Measurements from ENCODE around the gene DISC1.

DISC1 gene

DNA sequence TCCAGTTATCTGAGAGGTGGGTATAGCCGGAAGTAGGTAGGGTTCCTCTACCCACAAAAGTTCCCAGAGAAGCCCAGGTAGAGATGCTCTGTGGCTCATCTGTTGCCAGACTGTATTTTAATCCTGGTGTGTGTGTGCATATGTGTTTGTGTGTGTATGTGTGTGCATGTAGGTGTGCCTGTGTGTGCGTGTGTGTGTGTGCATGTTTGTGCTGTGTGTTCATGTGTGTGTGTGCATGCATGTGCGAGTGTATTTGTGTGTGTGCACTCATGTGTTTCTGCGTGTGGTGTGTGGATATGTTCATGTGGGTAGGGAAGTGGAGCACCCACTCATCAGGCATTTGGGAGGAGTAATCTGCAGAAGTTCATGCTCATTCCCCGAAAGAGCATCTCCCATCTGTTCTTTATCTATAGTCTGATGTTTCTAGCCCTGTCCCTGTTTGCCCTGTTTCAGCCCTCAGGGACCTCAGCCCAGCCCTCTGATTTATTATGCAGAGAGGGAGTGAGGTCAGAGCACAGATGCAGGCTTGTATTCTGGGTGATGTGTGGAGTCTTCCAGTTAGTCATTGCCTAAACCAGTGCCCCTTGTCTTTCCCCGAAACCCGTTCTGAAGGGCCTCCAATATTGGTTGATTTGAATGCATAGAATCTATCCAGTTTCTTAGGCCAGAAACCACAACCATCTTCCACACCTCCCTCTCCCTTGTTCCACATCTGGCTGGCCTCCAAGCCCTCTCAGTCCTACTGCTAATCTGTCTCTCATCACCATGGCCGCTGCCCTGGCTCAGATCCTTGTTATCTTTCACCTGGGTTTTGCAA is 69.1 kb downstream of the DISC1 start:
- no peak for DNase-seq (ENCODE audit: low read depth)

DNA sequence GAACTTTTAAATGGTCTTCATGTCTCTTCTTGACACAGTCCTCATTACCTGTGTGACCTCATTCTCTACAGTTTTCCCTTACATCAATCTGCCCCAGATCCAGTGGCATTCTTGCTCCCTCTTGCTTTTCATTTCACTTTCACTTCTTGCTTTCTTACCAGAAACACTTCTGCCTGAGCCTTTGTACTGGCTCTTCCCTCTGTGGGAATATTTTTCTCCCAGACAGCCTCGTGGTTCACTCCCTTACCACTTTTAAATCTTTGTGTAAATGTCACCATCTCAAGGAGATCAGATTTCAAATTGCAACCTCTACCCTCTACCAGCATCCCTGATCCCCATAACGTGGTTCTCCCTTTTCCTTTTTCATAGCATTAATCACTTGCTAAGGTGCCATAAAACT is 73.2 kb downstream of the DISC1 start:
- no peak for DNase-seq (ENCODE audit: low read depth)

DNA sequence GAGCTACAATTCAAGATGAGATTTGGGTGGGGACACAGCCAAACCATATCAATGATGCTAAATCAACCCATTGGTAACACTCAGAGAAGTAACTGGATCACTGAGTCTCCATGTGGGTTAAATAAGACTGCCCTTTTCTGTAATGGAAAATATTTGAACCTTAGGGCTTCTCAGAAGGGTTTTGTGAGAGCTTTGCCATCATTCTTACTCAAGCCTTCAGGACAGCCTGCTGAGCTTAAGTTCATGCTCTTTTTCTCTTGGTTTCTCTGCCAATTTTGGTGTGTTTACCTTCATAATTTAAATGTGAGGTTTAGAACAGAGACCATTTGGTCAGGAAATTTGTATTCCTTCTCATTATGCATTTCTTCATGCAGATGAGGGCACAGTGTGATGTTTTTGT is 74.7 kb downstream of the DISC1 start:
- no peak for DNase-seq (ENCODE audit: low read depth)

DNA sequence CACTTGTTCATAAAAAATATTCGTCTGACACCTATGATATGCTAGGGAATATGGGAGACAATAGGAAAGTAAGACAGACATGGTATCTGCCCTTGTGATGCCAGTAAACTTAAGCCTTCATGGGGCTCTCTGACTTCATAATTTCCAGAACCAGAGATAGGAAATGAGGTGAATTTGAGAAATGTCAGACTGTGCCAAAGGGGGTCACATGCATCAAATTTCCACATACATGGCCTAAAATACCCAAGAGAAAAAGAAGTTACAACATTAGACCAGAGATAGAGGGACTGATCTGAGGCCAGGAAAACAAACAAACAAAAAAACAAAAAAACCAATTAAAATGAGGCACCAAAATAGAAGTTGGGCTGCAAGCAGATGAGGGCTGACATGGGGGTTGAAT is 75.7 kb downstream of the DISC1 start:
- DNase-seq (ENCODE audit: low read depth) = no peak

DNA sequence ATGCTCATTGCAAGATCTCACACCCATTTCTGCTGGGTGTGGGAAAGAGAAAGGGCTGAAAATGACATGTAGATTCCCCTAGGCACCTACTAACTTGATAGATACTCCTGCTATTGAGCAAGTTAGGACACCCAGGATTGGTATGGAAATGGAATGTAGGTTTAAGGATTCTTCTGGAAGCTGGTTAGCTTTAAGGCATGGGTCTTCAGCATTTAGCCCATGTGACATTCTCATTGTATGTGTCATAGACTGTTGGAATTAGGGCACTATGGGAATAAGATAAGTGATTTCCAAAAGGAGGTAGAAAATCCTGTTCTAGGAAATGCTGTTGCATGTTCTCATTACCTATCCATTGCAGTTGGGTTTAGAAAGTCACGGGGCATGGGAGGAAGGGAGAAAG is 76.2 kb downstream of the DISC1 start:
- no peak for DNase-seq (ENCODE audit: low read depth)

DNA sequence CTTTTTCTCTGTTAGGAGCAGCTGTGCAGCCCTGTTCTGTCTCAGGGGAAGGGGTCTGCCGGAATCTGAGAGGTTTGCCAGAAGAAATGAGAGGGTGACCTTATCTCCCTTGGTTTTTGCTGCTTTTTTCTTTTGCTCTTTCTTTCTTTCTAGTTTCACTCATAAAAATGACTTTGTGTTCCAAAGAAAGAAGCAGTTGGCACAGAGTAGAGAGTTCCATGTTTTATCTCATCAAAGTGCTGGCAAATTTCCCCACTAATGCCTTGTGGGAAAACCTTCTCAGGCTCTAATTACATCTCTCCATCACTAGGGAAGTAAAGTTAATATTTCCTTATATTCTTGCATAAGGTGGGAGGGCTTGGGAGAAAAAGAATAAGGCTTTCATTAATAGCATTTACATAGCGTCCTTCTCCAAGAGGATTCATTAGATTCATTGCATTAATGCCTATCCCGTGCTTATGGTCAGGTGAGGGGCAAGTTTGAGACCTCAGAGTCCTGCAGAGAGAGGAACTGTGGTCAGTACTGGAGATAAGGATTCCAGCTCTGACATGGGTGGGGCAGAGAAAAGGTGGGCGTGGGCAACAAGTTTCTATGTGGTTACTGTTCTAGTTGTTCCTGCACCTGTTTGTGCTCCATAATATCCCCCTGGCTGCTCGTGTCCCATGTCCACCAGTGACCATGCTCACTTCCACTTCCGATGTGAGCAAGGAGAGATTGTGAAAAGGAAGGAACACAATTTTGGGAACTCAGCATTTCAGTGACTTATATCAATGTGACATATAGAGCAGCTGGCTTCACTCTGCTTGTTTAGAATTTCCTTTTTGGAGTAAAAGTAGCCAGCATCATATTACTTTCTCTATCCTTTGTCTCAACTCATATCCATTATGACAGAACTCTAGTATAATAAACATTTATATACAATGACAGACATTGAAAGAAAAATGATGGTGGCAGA is 79.5 kb downstream of the DISC1 start:
- no peak for DNase-seq (ENCODE audit: low read depth)

DNA sequence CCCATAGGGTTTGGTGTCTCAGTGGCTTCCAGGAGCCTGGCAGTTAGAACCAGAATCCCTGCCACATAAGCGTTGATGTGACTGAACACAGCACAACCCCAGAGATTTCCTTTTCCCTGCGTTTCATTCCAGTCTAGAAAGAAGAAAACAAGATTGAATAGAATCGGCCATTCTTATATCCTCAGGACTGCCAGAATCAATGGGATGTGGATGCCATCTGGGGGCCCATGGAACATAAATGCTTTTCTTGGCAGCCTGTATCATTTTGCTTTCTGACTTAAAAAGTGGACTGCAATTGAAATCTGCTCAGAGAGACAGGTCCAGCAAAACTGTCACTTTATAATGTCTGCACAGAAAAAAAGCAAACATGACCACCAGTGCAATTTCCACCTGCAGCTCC is 80.3 kb downstream of the DISC1 start:
- DNase-seq (ENCODE audit: low read depth) = no peak

DNA sequence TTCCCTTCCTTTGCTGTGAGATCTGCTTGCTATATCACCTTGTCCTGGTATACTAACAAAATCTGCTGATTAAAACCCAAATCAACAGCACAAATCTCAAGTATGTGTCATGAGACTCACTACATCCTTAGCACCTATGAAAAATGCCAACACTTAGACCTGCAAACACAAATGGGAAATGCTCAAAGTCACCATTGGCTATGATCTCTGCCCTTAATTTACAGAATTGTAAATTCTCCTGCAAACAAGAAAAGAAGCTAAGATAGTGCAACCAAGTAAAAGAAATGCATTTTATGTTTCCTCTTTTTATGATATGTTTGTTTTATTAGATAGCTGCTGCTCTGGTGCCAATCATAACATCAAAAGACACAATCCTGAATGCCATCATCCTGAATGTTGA is 80.8 kb downstream of the DISC1 start:
- DNase-seq (ENCODE audit: low read depth) = no peak

DNA sequence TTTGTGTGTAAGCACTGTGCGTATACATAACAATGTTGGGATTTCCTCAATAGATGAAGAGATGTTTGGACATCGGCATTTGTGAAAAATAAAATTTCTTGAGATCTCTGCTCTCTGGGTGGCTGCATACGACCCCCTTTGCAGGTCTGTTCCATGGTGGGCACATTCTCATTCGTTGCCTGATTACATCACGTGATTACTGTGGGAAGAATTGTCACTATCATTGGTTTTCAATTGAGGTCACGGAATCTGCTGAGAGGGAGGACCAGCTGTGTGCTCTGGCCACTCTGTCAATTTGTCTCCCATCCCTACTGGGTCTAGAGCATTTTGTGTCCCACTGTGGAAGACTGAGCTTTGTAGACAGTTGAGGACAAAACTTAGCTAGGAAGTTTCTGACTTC is 81.8 kb downstream of the DISC1 start:
- no peak for DNase-seq (ENCODE audit: low read depth)

DNA sequence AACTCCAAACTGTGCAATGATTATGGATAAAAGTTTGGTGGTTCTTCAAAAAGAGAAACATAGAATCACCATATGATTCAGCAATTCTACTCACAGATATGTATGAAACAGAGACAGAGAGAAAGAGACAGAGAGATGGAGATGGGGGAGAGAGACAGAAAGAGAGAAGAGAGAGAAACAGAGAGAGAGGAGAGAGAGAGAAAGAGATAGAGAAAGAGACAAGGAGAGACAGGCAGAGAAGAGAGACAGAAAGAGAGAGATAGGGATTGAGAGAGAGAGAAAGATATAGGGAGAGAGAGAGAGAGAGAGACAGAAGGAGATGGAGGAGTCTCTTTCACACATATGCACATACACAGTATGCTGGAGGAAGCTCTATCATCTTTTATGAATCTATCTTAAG is 87.8 kb downstream of the DISC1 start:
- no peak for DNase-seq (ENCODE audit: low read depth)

DNA sequence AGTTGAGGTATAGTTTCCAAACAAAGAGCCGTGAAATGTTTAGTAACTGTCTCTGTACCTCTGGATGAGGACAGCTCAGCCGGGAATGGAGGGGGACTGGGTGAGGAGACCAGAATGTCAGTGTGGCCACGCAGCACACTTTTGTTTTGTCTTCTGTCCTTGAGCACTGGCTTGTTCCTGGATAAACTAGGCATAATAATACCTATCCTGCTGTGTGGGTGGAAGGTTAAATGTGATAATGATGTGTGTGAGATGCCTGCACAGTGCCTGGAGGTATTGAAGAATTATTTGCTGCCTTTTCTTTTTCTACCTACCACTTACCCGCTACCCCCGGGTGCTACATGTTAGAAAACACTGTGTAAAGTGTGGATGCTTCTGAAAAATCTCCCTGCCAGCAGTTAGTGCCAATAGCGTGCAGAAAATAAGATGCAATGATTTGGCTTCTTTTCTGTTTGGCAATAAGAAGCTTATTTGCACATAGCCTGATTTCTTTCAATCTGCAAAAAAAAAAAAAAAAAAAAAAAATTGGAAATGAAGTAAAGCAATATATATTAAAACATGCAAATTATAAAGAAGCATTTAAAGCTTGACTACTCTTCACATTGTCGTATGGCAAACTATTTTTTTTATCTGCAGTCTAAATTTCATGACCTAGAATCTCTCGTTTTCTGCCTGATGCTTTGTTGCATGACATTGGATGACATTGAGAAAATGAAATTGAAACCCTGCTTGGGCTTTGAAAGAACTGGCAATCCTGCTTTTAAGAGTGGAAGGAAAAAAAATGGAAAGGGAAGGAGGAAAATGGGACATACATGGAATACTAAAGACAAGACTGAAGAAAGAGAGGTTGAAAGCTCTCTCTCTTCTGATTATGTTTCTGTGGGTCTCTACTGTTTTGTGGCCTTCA is 89.5 kb downstream of the DISC1 start:
- no peak for DNase-seq (ENCODE audit: low read depth)

DNA sequence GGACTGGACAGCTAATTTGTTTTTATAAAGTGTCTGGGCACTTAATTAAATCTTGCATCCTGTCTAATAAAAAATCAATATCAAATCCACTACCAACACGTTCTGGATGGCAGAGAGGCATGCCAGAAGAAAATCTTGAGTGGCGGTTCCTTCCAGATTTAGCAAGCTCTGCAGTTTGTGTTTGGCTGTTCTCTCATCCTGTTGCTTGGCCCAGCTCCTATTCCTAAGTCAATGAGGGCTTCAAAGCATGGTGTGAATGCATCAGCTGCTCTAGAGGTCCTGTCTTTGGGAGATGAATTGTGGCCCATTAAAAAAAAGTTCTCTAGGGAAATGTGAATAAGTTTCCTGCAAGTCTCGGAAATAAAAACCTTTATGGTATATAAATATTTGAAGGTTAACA is 90.3 kb downstream of the DISC1 start:
- no peak for DNase-seq (ENCODE audit: low read depth)

DNA sequence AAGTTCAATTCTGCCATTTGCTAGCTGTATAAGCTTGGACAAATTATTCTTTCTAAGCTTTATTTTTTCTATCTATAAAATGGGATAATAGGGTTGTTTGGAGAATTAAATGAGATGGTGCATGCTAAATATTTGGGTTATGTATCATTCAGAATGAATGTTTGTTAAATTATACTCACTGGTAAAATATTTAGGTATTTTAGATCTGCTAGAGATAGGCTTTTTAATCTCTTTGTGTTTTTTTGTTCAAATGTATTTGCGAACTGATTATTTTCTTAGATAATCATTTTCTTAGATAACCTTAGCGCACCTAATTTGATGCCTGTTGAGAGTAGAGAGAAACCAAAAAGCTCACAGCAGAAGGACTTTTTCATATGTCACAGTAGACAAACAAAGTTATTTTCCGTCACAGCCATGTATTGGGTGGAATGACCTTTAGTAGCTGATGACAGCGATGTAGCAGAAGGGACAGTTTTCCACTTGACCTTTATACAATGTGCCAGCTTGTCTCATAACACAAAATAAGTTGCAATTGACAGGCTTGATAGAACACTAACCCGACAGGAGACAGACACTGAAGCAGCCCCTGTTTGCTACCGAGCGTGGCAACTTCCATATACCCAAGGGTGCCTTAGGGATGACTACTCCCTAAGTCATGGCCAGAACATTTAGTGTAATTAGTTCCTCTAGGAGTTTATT is 93.0 kb downstream of the DISC1 start:
- DNase-seq (ENCODE audit: low read depth) = no peak

DNA sequence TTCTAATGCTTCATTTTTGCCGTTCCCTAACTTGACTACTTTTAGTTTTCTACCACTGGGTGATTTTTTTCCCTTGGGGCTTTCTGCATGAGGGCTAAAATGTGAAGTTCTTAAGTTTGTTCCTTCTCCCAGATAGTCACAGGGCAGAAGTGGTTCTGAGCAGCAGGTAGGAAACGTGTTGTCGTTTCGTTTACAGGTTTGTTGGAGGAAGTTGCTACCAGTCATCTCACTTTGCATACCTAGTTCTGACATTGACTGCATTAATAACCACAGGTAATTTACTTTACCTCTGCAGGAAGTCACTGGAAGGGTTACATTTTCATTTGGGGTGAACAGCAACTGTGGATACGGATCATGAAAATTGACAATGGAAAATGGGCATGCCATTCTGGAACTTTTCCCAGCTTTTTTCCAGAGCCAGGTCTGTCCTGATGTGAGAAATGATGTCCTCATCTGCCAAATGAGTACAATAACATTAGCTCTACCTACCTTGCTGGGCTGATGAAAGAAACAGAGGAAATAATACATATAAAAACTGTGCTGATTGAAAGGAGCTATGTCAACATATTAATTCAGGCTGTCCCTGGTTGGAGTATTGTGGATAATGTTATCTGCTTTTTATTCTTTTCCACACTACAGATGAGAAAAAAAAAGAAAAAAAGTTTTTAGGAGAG is 94.2 kb downstream of the DISC1 start:
- no peak for DNase-seq (ENCODE audit: low read depth)

DNA sequence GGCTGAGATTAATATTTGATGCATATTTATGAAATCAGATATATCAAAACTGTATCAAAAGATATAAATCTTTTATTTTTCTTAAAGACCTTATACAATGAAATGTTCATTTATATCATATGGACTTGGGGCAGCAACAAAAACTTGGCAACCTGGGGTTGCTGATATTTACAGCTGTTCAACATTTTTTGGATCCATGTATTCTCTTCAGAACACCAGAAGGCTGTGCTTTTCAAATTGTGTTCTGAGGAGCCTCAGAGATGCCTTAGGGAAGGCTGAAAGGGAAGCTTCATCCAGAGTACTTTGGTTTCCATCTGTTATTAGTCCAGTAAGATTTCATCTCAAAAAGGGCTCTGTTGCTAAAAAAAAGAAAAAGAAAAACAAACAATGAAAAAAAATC is 94.8 kb downstream of the DISC1 start:
- DNase-seq (ENCODE audit: low read depth) = no peak

DNA sequence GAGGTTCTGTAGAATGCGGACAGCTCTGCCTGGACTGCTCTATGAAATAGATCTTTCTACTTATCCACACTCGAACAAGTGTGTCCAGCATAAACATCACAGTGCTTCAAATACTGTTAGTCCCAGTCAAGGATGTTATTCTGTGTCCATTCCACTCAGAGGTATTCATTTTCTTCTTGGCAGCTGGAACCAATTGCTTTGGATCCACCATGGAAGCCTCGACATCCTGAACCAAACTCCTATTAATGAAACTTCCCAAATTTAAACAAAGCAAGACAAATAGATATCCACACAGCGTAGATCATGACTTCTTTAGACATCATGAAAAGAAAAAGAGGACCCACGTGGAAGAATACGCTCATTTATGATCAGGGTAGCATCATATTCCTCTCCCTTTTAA is 95.8 kb downstream of the DISC1 start:
- no peak for DNase-seq (ENCODE audit: low read depth)

DNA sequence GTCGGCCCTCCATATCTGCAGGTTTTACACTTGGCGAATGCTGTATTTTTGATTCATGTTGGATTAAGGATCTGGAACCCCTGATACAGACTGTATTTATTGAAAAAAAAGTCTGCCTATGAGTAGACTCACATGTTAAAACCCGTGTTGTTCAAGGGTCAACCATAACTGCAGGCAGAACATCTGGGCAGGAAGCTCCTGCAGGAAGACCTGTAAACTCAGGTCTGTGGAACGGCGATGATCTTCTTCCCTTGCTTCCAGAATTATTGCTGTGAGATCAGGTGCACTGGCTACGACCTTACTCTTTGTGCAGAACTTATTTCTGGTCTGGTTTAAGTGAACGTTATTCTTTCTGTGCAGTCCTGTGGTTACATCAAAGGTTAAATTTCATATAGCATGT is 96.6 kb downstream of the DISC1 start:
- no peak for DNase-seq (ENCODE audit: low read depth)

DNA sequence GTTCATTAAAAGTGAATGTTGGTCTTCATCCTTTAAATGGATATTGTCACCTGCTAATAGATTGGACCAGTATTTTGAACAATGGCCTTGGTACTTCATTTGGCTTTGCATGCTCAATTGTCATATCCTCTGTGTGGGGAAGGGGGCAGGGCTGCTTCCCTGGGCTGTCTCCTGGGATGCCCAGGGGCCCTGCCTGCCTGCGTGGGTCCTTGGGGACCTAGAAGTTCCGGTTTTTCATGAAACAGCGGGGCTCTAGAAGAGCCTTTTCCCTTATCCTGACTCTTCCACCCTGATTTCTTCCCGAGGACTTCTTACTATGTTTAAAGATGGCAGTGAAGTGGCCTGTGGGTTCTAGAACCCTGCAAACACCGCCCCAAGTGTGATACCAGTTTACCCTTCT is 97.5 kb downstream of the DISC1 start:
- no peak for DNase-seq (ENCODE audit: low read depth)

DNA sequence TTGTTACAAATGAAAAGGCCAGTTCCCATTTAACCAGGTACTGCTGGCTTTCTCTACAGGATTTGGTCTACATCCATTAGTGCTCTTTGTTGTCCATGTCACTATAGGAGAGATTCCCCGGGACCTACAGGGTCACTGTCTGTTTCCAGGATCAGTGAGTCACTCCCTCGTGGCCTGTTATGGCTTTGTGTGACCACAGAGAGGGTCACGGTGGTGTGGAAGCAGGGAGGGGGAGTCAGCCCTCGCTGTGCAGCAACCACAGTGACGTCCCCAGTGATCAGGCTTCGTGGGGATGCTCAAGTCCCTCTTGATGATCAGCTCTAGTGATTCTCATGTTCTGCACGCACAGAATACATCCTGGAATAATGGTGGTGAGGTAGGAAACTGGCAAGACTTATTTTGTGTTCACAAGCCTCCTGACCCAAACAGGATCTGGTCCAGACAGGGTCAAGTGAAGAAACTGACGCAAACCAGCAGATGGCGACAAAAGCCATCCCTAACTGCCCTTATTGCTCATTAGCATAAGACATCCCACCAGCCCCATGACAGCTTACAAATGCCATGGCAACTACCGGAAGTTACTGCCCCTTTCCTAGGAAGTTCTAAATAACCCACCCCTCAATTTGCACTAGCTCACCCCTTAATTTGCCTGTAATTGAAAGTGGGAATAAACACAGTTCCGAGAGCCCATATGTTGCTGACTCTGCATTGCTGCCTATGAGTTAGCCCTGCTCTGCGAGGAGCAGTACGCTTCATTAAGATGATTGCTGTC is 98.5 kb downstream of the DISC1 start:
- no peak for DNase-seq (ENCODE audit: low read depth)

DNA sequence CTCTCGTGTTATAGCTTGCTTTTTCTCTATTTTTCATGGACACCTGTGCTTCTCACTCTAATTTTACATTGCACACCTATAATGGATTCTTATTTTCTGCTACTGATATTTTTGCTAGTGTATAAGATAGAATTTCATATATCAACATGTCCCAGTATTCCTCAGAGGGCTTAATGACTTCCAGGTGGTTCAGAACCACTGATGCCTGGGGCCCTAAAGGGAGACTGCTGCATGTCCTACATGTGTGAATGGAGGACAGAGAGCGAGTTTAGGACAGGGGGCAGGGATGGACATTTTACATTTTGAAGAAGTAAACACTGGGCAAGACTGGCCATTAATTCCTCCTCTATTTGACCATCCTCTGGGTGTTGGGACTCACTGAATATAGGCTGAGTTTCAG is 100.6 kb downstream of the DISC1 start:
- no peak for DNase-seq (ENCODE audit: low read depth)

All from activated T-cell treated with anti-CD3 and anti-CD28 coated beads for 48 hours (primary cell).